GM19035 (cell line): ENCODE results near the gene RNF214.
"Not testable (repeated sequence)": the region's sequence is repeated elsewhere in the genome, so short reads cannot be mapped to it uniquely, and the experiment has no call there.

Experiments used
- ATAC-seq: cut with Tn5 transposase; IDR thresholded peaks from one replicate; pipeline ENCODE4 v1.9.1; 2021; ENCODE audit not compliant: unreplicated experiment

The RNF214 gene

GRCh38 chr11:117313091-117313490 is 80.6 kb downstream of the RNF214 start:
- ATAC-seq = no peak

- no peak for ATAC-seq
Observed at GRCh38 chr11:117313828-117314768, 81.6 kb downstream of the RNF214 start.

- no peak for ATAC-seq
Observed at GRCh38 chr11:117314840-117315239, 82.4 kb downstream of the RNF214 start.

GRCh38 chr11:117315285-117316196 is 83.1 kb downstream of the RNF214 start:
- ATAC-seq = no peak

GRCh38 chr11:117316197-117316961 is 83.9 kb downstream of the RNF214 start, which contains the start of gene BACE1:
TSS of gene BACE1 (minus strand) at chr11:117316256. CDS start at chr11:117315795, 461 bp downstream.
- ATAC-seq = no peak

GRCh38 chr11:117318738-117319137 is 86.3 kb downstream of the RNF214 start:
- ATAC-seq = no peak

GRCh38 chr11:117319214-117319840 is 86.9 kb downstream of the RNF214 start:
- ATAC-seq = no peak

GRCh38 chr11:117327255-117327566 is 94.7 kb downstream of the RNF214 start:
- ATAC-seq = not testable (repeated sequence)

- ATAC-seq = peak; percentile 94
Observed at GRCh38 chr11:117327567-117328374, 95.3 kb downstream of the RNF214 start, which contains the start of gene CEP164. TSS of gene CEP164 (plus strand) at chr11:117327854. CDS start at chr11:117338587, 10,733 bp downstream.

- ATAC-seq = peak; percentile 13
Observed at GRCh38 chr11:117328375-117329010, 96.0 kb downstream of the RNF214 start.

- ATAC-seq = no peak
Observed at GRCh38 chr11:117332843-117333242, 100.4 kb downstream of the RNF214 start.

GRCh38 chr11:117333917-117334316 is 101.4 kb downstream of the RNF214 start:
- ATAC-seq = no peak

- no peak for ATAC-seq
Observed at GRCh38 chr11:117334896-117335295, 102.4 kb downstream of the RNF214 start.

- no peak for ATAC-seq
Observed at GRCh38 chr11:117335399-117335798, 102.9 kb downstream of the RNF214 start.
